Endothelial cell of umbilical vein (primary cell): ENCODE measurements around the gene IL10.
"Not testable (repeated sequence)": the region's sequence is repeated elsewhere in the genome, so short reads cannot be mapped to it uniquely, and the experiment has no call there.

ENCODE experiments used
- EZH2 ChIP-seq: IDR thresholded peaks from 2 replicates; pipeline ENCODE4 v1.6.1; 2012; ENCODE audit warnings: borderline replicate concordance, low read depth, mild to moderate bottlenecking, moderate library complexity, low read length, inconsistent platforms; ENCODE audit not compliant: severe bottlenecking
- FOS ChIP-seq: IDR thresholded peaks from 2 replicates; pipeline ENCODE4 v1.6.1; 2011; ENCODE audit warnings: mild to moderate bottlenecking, low read length, moderate library complexity, borderline replicate concordance; ENCODE audit not compliant: insufficient read depth
- POLR2A ChIP-seq: IDR thresholded peaks from 2 replicates; pipeline ENCODE4 v1.6.1; 2012; ENCODE audit warnings: low read depth, mild to moderate bottlenecking, control low read depth, low read length
- POLR2AphosphoS5 ChIP-seq: IDR thresholded peaks from 2 replicates; pipeline ENCODE4 v1.6.1; 2012; ENCODE audit warnings: low read depth, mild to moderate bottlenecking, control low read depth, low read length, moderate library complexity; ENCODE audit not compliant: insufficient read depth
- TF ChIP-seq, protein P1 (sequence below), 2 donors: IDR thresholded peaks; 1 replicate in 1 of 2; 2 replicates in 1 of 2; pipeline ENCODE4 v1.5.1; 2011; ENCODE audit warnings: low read length in 2 of 2, mild to moderate bottlenecking in 2 of 2, moderate library complexity in 2 of 2, control low read depth in 1 of 2, inconsistent platforms in 1 of 2, low read depth in 1 of 2; ENCODE audit not compliant: insufficient read depth in 1 of 2; ENCODE audit errors: extremely low read depth in 1 of 2
- TF ChIP-seq, protein P2 (sequence below): IDR thresholded peaks from 2 replicates; pipeline ENCODE4 v1.6.1; 2011; ENCODE audit not compliant: insufficient read depth, insufficient read length

DNA sequence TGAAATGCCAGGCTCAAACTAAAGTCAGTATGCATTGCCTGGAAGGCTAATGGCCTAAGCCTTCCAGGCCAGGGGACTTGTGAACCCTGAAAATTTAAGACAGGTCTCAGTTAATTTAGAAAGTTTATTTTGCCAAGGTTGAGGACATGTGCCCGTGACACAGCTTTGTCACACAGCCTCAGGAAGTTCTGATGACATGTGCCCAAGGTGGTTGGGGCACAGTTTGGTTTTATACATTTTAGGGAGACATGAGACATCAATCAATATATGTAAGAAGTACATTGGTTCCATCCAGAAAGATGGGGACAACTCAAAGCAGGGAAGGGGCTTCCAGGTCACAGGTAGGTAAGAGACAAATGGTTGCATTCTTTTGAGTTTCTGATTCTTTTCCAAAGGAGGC, 6.5 kb downstream of the IL10 start:
- not testable (repeated sequence) for TF ChIP-seq EZH2, POLR2AphosphoS5, POLR2A, FOS
- TF ChIP-seq, protein P1, sequence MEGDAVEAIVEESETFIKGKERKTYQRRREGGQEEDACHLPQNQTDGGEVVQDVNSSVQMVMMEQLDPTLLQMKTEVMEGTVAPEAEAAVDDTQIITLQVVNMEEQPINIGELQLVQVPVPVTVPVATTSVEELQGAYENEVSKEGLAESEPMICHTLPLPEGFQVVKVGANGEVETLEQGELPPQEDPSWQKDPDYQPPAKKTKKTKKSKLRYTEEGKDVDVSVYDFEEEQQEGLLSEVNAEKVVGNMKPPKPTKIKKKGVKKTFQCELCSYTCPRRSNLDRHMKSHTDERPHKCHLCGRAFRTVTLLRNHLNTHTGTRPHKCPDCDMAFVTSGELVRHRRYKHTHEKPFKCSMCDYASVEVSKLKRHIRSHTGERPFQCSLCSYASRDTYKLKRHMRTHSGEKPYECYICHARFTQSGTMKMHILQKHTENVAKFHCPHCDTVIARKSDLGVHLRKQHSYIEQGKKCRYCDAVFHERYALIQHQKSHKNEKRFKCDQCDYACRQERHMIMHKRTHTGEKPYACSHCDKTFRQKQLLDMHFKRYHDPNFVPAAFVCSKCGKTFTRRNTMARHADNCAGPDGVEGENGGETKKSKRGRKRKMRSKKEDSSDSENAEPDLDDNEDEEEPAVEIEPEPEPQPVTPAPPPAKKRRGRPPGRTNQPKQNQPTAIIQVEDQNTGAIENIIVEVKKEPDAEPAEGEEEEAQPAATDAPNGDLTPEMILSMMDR (IDR thresholded peaks at IDR 0.05; ENCODE audit: extremely low read depth in 1 of 2, insufficient read depth in 1 of 2, low read depth in 1 of 2, low read length in 2 of 2): not testable (repeated sequence)
- TF ChIP-seq, protein P2, sequence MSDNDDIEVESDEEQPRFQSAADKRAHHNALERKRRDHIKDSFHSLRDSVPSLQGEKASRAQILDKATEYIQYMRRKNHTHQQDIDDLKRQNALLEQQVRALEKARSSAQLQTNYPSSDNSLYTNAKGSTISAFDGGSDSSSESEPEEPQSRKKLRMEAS: not testable (repeated sequence)
